Measurements from ENCODE around the gene CEP120. TPM values are rescaled to one million over a fixed set of nuclear protein-coding genes. Genes with fewer than 3 reads are reported as not detected.

Gene CEP120
- polyA plus RNA-seq, 4 donors: 4.1 to 12.6 (median 5.1) TPM

DNA sequence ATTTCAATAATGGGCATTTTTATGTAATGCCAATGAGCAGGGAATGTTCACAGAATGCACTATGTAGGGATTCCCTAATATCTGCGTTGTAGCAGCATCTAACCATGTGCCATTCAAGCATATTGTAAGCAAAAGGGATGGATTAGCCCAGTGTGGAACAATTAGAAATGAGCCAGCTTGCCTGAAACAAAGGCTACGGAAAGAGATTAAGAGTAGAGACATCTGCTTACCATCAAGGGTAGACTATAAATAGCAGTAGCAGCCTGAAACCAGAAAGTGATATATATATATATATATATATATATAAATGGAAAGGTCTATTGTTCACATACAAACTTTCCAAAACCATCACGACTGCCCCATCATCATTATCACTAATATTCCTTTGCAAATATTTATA, 31.9 kb upstream of the CEP120 start:
- no peak overlapping the region for H3K4me3 ChIP-seq (ENCODE audit: low read depth in 1 of 3, low read length in 3 of 3)
- peaks cover 2 to 26% (median 3%) of the 10 kb centered on the region in 3 donors for H3K4me1 ChIP-seq (ENCODE audit: control insufficient read depth in 3 of 3, insufficient read depth in 2 of 3, low read depth in 1 of 3, low read length in 2 of 3)
- H3K27me3 ChIP-seq (ENCODE audit: control insufficient read depth in 3 of 3, insufficient read depth in 3 of 3, low read length in 3 of 3): no peaks in the 10 kb centered on the region
- no peaks in the 10 kb centered on the region for H3K36me3 ChIP-seq (ENCODE audit: control insufficient read depth in 3 of 3, insufficient read depth in 2 of 3, low read depth in 1 of 3, low read length in 3 of 3)
- H3K27ac ChIP-seq (ENCODE audit: low read depth in 1 of 3, low read length in 2 of 3): no peak overlapping the region
- no peaks in the 10 kb centered on the region for H3K9me3 ChIP-seq (ENCODE audit: control insufficient read depth in 2 of 2, insufficient read depth in 1 of 2, low read depth in 1 of 2, low read length in 1 of 2)
- FAIRE-seq (no peak), DNase-seq (no peak)
- WGBS, 3 donors: 55 to 78% (median 63%) methylated on average over 3 of the region's 3 CpGs

GRCh38 chr5:123454259-123454911, 31.2 kb upstream of the CEP120 start:
- Histone ChIP-seq H3K4me3 (ENCODE audit: low read depth in 1 of 3, low read length in 3 of 3) (no peak overlapping the region), H3K4me1 (ENCODE audit: control insufficient read depth in 3 of 3, insufficient read depth in 2 of 3, low read depth in 1 of 3, low read length in 2 of 3) (peaks cover 5 to 23% (median 6%) of the 10 kb centered on the region in 3 donors), H3K27me3 (ENCODE audit: control insufficient read depth in 3 of 3, insufficient read depth in 3 of 3, low read length in 3 of 3) (no peaks in the 10 kb centered on the region), H3K27ac (ENCODE audit: low read depth in 1 of 3, low read length in 2 of 3) (no peak overlapping the region), H3K36me3 (ENCODE audit: control insufficient read depth in 3 of 3, insufficient read depth in 2 of 3, low read depth in 1 of 3, low read length in 3 of 3) (no peaks in the 10 kb centered on the region), H3K9me3 (ENCODE audit: control insufficient read depth in 2 of 2, insufficient read depth in 1 of 2, low read depth in 1 of 2, low read length in 1 of 2) (no peaks in the 10 kb centered on the region)
- FAIRE-seq (no peak), DNase-seq (peak in 1 of 2 donors; percentile 42)
- WGBS, 3 donors: 39 to 71% (median 54%) methylated on average over 1 of the region's 1 CpG

DNA sequence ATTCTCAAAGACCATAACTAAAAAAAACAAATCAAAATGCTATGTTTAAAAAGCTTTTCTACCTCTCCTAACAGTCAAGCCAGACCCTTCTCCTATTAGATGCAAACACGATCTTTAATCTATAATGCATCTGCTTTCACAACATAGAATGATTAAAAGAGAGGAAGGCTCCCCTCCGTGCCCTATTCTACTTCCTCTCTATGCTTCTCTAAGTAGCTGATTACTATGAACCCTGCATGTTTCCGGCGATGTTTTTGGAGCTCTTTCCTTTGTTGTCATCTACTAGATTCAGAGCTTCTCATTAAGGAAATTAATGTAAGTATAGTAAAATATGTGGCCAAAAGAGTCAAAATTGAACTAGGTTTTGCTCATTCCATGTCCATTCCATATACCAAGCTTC, 29.2 kb upstream of the CEP120 start:
- H3K27me3 ChIP-seq (ENCODE audit: control insufficient read depth in 3 of 3, insufficient read depth in 3 of 3, low read length in 3 of 3): no peaks in the 10 kb centered on the region
- no peak overlapping the region for H3K27ac ChIP-seq (ENCODE audit: low read depth in 1 of 3, low read length in 2 of 3)
- H3K36me3 ChIP-seq (ENCODE audit: control insufficient read depth in 3 of 3, insufficient read depth in 2 of 3, low read depth in 1 of 3, low read length in 3 of 3): no peaks in the 10 kb centered on the region
- 74 to 95% (median 86%) methylated on average over 4 of the region's 4 CpGs for WGBS, 3 donors
- DNase-seq (no peak), FAIRE-seq (no peak)
- H3K4me1 ChIP-seq (ENCODE audit: control insufficient read depth in 3 of 3, insufficient read depth in 2 of 3, low read depth in 1 of 3, low read length in 2 of 3): peaks cover 7 to 26% (median 8%) of the 10 kb centered on the region in 3 donors
- no peak overlapping the region for H3K4me3 ChIP-seq (ENCODE audit: low read depth in 1 of 3, low read length in 3 of 3)
- no peaks in the 10 kb centered on the region for H3K9me3 ChIP-seq (ENCODE audit: control insufficient read depth in 2 of 2, insufficient read depth in 1 of 2, low read depth in 1 of 2, low read length in 1 of 2)

DNA sequence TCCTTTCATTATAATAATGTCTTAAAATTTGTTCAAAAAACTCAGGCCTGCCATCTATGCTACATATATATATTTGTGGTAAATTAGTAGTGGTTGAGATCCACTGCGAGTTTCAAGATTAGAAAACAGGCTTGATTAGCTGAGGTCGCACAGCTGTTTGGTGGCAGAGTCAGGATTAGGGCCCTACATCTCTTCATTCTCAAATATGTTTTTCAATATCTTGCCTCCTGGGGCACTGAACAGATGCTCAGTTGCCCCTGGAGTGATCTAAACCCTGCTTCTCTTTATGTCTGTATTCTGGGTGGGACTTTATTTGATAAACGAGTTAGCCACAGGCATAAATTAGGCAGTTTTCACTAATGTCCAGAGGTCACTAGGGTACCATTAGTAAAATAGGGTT, 27.8 kb upstream of the CEP120 start:
- Histone ChIP-seq H3K9me3 (ENCODE audit: control insufficient read depth in 2 of 2, insufficient read depth in 1 of 2, low read depth in 1 of 2, low read length in 1 of 2) (no peaks in the 10 kb centered on the region), H3K36me3 (ENCODE audit: control insufficient read depth in 3 of 3, insufficient read depth in 2 of 3, low read depth in 1 of 3, low read length in 3 of 3) (no peaks in the 10 kb centered on the region), H3K4me1 (ENCODE audit: control insufficient read depth in 3 of 3, insufficient read depth in 2 of 3, low read depth in 1 of 3, low read length in 2 of 3) (peaks cover 7 to 23% (median 9%) of the 10 kb centered on the region in 3 donors), H3K27ac (ENCODE audit: low read depth in 1 of 3, low read length in 2 of 3) (no peak overlapping the region), H3K4me3 (ENCODE audit: low read depth in 1 of 3, low read length in 3 of 3) (no peak overlapping the region), H3K27me3 (ENCODE audit: control insufficient read depth in 3 of 3, insufficient read depth in 3 of 3, low read length in 3 of 3) (no peaks in the 10 kb centered on the region)
- DNase-seq: no peak
- no peak for FAIRE-seq
- 61 to 64% (median 63%) methylated on average over 3 of the region's 3 CpGs for WGBS, 3 donors

DNA sequence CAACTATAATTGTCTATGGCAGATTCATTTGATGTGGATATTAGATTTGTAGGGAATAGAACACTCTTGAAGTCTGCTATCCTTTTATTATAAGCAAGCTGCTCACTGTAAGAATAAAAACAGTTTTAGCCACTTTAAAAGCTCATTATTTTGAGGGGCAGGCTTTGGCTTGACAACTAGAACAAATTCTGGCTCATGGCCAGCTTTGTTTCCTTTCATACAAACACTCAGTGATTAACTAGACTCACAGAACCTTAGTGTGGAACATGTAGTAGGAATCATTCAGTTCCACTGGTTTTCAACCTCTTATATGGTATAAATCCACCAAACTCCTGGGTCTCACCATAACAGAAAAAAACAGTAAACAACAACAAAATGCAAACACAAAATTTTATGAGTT, 27.4 kb upstream of the CEP120 start:
- no peak for FAIRE-seq
- no peak overlapping the region for H3K4me3 ChIP-seq (ENCODE audit: low read depth in 1 of 3, low read length in 3 of 3)
- peaks cover 7 to 19% (median 9%) of the 10 kb centered on the region in 3 donors for H3K4me1 ChIP-seq (ENCODE audit: control insufficient read depth in 3 of 3, insufficient read depth in 2 of 3, low read depth in 1 of 3, low read length in 2 of 3)
- H3K27ac ChIP-seq (ENCODE audit: low read depth in 1 of 3, low read length in 2 of 3): no peak overlapping the region
- no peak for DNase-seq
- H3K9me3 ChIP-seq (ENCODE audit: control insufficient read depth in 2 of 2, insufficient read depth in 1 of 2, low read depth in 1 of 2, low read length in 1 of 2): no peaks in the 10 kb centered on the region
- H3K36me3 ChIP-seq (ENCODE audit: control insufficient read depth in 3 of 3, insufficient read depth in 2 of 3, low read depth in 1 of 3, low read length in 3 of 3): no peaks in the 10 kb centered on the region
- no peaks in the 10 kb centered on the region for H3K27me3 ChIP-seq (ENCODE audit: control insufficient read depth in 3 of 3, insufficient read depth in 3 of 3, low read length in 3 of 3)

GRCh38 chr5:123450114-123450513, 26.9 kb upstream of the CEP120 start:
- H3K36me3 ChIP-seq (ENCODE audit: control insufficient read depth in 3 of 3, insufficient read depth in 2 of 3, low read depth in 1 of 3, low read length in 3 of 3): no peaks in the 10 kb centered on the region
- WGBS, 3 donors: 13 to 25% (median 22%) methylated on average over 1 of the region's 1 CpG

GRCh38 chr5:123449424-123449974, 26.3 kb upstream of the CEP120 start:
- H3K4me3 ChIP-seq (ENCODE audit: low read depth in 1 of 3, low read length in 3 of 3): no peak overlapping the region
- DNase-seq: no peak
- no peaks in the 10 kb centered on the region for H3K27me3 ChIP-seq (ENCODE audit: control insufficient read depth in 3 of 3, insufficient read depth in 3 of 3, low read length in 3 of 3)
- peaks cover 6 to 9% (median 7%) of the 10 kb centered on the region in 3 donors for H3K4me1 ChIP-seq (ENCODE audit: control insufficient read depth in 3 of 3, insufficient read depth in 2 of 3, low read depth in 1 of 3, low read length in 2 of 3)
- no peak for FAIRE-seq
- 76 to 80% (median 77%) methylated on average over 2 of the region's 2 CpGs for WGBS, 3 donors
- no peaks in the 10 kb centered on the region for H3K9me3 ChIP-seq (ENCODE audit: control insufficient read depth in 2 of 2, insufficient read depth in 1 of 2, low read depth in 1 of 2, low read length in 1 of 2)
- H3K36me3 ChIP-seq (ENCODE audit: control insufficient read depth in 3 of 3, insufficient read depth in 2 of 3, low read depth in 1 of 3, low read length in 3 of 3): no peaks in the 10 kb centered on the region
- H3K27ac ChIP-seq (ENCODE audit: low read depth in 1 of 3, low read length in 2 of 3): no peak overlapping the region

More at GRCh38 chr5:123450114-123450513, 26.9 kb upstream of the CEP120 start:
- Histone ChIP-seq H3K27ac (ENCODE audit: low read depth in 1 of 3, low read length in 2 of 3) (no peak overlapping the region), H3K4me1 (ENCODE audit: control insufficient read depth in 3 of 3, insufficient read depth in 2 of 3, low read depth in 1 of 3, low read length in 2 of 3) (peaks cover 7 to 15% (median 9%) of the 10 kb centered on the region in 3 donors), H3K27me3 (ENCODE audit: control insufficient read depth in 3 of 3, insufficient read depth in 3 of 3, low read length in 3 of 3) (no peaks in the 10 kb centered on the region), H3K9me3 (ENCODE audit: control insufficient read depth in 2 of 2, insufficient read depth in 1 of 2, low read depth in 1 of 2, low read length in 1 of 2) (no peaks in the 10 kb centered on the region), H3K4me3 (ENCODE audit: low read depth in 1 of 3, low read length in 3 of 3) (no peak overlapping the region)
- FAIRE-seq (peak; percentile 71), DNase-seq (no peak)

DNA sequence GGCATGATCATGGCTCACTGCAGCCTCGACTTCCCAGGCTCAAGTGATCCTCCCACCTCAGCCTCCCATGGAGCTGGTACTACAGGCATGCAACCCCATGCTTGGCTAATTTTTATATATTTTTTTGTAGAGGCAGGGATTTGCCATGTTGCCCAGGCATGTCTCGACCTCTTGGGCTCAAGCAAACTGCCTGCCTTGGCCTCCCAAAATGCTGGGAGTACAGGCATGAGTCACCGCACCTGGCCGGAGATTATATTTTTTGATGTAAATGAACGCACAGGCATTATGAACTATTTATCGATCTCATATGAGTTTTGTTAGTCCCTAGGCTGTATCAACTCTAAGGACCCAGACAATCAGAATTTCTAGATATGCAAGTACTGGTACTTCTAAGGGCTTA, 25.5 kb upstream of the CEP120 start:
- H3K27me3 ChIP-seq (ENCODE audit: control insufficient read depth in 3 of 3, insufficient read depth in 3 of 3, low read length in 3 of 3): no peaks in the 10 kb centered on the region
- FAIRE-seq (no peak), DNase-seq (no peak)
- peak overlapping the region in 1 of 3 donors; percentile 0 for H3K27ac ChIP-seq (ENCODE audit: low read depth in 1 of 3, low read length in 2 of 3)
- H3K4me1 ChIP-seq (ENCODE audit: control insufficient read depth in 3 of 3, insufficient read depth in 2 of 3, low read depth in 1 of 3, low read length in 2 of 3): peaks cover 3 to 7% (median 6%) of the 10 kb centered on the region in 3 donors
- H3K4me3 ChIP-seq (ENCODE audit: low read depth in 1 of 3, low read length in 3 of 3): no peak overlapping the region
- WGBS, 3 donors: 56 to 86% (median 79%) methylated on average over 6 of the region's 6 CpGs
- no peaks in the 10 kb centered on the region for H3K9me3 ChIP-seq (ENCODE audit: control insufficient read depth in 2 of 2, insufficient read depth in 1 of 2, low read depth in 1 of 2, low read length in 1 of 2)
- H3K36me3 ChIP-seq (ENCODE audit: control insufficient read depth in 3 of 3, insufficient read depth in 2 of 3, low read depth in 1 of 3, low read length in 3 of 3): no peaks in the 10 kb centered on the region
